Midbrain (tissue), 1 donor: ENCODE data around the gene HLCS.

Experiments
- DNase-seq: peaks from one replicate; lab custom pipeline; 2025; lab: John Stamatoyannopoulos, UW

Gene HLCS

DNA sequence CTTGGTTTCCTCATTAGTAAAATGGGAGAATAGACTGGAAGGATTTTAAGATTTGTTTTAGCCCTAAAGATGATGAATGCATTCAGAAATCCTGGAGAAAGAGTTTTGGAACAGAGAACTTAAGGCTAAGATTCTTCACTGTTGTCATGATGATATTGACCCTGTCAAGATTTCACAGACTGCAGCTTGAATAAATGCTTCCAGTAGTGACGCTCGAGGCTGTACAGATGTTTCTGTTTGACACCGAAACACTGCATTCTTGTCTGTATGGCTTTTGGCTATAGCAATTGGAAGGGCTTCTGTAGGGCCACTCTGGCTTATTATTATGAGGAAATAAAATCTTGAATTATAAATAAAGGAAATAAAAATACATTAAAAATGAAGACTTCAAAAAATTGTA is 241.8 kb downstream of the HLCS start:
- no peak for DNase-seq

- no peak for DNase-seq
These were observed 243.0 kb downstream of the HLCS start for GRCh38 chr21:36723371-36723881.

DNA sequence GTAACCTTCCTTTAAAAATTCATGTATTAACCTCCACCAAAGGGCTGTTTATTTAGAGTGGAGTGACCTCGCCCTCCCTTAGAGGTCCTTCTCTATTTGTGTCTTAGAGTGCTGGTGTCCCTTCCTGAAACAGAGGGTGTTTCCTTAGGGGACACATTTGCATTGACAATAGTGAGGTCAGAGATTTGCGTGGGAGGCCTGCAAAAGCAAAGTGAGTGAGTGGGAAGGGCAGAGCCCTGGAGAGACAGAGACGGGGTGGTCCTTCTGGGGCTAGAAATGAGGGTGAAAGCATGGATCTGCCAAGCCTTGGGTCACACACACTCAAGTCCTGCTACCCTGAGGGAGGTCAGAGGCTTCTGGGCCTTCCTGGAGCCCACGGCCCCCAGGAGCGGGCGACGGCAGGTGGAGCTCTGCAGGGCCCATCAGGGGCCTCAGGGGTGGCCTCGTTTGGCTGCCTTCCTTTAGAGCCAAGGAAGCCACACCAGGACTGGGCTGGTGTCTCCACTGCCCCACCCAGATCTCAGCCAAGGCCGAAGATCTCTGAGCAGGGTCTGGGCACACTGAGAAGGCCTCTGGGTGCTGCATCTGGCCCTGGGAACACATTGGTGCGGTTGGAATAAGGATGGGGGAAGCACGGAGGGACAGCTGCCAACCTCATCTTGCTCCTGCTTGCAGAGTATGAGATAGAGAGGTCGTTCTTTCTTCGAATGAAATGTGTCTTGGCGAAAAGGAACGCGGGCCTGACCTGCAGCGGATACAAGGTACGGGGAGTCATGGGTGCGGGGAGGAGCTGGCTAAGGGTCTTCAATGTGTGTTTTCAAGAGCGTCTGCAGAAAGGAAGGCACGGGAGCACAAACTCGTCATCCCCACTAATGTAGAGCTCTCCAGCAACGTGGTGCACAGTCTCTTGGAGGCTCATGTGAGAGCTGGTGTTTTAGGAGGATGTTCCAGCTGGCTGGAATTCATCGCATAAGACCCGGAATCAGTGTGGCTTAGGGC is 243.8 kb downstream of the HLCS start:
- DNase-seq, result no peak

DNA sequence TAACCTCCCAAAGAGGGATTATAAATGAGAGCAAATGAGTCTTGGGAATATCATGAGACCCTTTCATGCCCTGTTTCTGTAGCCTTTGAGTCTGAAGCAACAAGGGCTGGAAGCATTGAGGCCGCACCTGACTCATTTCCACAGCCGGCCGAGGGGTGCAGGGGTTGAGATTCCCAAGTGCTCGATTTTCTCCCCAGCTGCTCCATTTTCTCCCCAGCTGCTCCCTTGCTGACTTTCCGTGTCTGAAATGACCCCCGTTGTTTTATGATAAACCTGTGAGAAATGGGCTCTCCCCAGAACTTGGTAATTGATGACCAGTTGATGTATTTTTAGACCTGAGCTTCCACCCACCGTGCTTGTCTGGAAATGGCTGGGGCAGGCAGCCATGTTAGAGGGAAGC is 244.7 kb downstream of the HLCS start:
- DNase-seq, result no peak

- no peak for DNase-seq
These were observed 246.9 kb downstream of the HLCS start for GRCh38 chr21:36719614-36720013.

GRCh38 chr21:36718951-36719501 is 247.4 kb downstream of the HLCS start:
- peak; percentile 47 for DNase-seq

- DNase-seq, result no peak
These were observed 248.5 kb downstream of the HLCS start for GRCh38 chr21:36717976-36718375.

GRCh38 chr21:36716836-36717235 is 249.6 kb downstream of the HLCS start:
- DNase-seq, result no peak

GRCh38 chr21:36716387-36716786 is 250.1 kb downstream of the HLCS start:
- no peak for DNase-seq

GRCh38 chr21:36713746-36714145 is 252.7 kb downstream of the HLCS start:
- DNase-seq, result no peak

DNA sequence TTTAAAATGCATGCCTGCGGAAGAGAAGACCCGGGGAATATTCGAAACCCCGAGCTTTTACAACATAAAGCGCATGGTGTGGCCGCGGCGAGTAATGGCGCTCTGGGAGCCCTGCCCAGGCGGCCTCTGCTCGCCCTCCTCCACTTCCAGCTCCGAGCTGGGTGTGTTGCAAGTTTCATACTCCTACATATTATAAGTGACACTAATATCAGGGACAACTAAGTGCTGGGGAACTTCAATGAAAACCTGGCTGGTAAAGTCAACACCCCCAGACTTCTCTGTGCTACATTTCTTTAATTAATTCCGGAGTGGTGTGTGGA is 255.8 kb downstream of the HLCS start:
- DNase-seq, result no peak

GRCh38 chr21:36709868-36710728 is 256.4 kb downstream of the HLCS start:
- no peak for DNase-seq

DNA sequence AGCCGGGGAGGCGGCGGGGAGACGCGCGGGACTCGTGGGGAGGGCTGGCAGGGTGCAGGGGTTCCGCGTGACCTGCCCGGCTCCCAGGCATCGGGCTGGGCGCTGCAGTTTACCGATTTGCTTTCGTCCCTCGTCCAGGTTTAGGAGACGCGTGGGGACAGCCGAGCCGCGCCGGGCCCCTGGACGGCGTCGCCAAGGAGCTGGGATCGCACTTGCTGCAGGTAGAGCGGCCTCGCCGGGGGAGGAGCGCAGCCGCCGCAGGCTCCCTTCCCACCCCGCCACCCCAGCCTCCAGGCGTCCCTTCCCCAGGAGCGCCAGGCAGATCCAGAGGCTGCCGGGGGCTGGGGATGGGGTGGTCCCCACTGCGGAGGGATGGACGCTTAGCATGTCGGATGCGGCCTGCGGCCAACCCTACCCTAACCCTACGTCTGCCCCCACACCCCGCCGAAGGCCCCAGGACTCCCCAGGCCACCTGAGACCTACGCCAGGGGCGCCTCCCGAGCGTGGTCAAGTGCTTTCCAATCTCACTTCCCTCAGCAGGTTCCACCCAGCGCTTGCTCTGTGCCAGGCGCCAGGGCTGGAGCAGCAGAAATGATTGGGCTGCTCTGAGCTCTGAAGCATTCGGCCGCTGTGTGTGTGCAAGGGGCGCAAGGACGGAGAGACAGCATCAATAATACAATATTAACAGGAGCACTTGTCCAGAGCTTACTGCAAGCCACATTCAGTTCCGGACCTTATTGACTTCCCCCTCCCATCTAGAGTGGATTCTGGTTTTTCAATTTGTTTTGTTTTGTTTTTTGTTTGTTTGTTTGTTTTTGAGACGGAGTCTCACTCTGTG is 257.2 kb downstream of the HLCS start:
- DNase-seq, result no peak

GRCh38 chr21:36708286-36709029 is 258.0 kb downstream of the HLCS start:
- no peak for DNase-seq

- no peak for DNase-seq
These were observed 258.6 kb downstream of the HLCS start for GRCh38 chr21:36707763-36708285.

DNA sequence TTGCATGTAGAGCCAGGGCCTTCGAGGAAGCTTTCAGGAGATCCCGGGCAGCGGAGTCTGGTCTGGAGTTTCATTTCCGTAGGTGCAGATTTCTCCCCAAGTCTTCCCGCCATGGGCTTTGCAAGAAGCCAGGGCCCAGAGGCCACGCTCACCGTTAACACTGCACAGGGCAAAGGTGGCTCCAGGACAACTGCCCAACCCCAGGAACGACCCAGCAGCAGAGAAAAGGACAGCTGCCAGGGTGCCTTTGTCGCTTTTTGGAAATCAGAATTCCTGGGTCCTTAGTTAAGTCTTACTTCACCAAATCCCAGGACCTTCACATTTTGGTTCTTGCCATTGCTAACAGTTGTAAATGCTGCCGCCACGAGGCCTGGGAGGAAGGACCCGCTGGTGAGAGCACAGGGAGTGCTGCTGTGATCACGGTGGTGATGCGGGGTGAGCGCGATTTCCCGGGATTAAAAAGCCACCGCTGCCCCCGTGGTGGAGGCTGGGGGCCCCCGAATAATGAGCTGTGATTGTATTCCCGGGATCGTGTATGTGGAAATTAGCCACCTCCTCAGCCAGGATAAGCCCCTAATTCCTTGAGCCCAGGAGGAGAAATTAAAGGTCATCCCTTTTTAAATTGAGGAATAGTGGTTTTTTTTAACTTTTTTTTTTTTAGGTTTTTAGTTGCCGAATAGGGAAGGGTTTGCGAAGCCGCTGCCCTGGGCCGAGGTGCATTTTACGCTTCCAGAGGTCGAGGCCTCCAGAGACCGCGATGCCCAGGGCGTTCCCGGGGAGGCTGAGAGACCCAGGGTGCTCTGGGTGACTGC is 259.3 kb downstream of the HLCS start:
- DNase-seq, result no peak

DNA sequence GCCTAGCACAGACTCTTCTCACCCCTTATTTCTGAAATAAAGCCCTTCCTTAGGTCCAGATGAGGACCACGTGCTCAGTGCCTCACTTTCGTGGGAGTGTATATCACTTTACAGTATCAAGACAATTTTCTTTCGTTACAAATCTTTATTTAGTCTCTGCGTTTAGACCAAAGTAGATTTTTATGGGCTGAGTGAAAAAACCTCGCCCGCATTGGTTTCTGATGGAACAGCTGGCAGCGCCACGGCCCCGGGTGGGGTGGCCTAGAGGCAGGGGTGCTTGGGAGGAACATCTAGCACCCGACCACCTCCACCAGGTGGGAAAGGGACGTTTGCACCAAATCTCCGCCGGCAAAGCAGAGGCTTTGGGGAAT is 260.0 kb downstream of the HLCS start:
- DNase-seq, result no peak

DNA sequence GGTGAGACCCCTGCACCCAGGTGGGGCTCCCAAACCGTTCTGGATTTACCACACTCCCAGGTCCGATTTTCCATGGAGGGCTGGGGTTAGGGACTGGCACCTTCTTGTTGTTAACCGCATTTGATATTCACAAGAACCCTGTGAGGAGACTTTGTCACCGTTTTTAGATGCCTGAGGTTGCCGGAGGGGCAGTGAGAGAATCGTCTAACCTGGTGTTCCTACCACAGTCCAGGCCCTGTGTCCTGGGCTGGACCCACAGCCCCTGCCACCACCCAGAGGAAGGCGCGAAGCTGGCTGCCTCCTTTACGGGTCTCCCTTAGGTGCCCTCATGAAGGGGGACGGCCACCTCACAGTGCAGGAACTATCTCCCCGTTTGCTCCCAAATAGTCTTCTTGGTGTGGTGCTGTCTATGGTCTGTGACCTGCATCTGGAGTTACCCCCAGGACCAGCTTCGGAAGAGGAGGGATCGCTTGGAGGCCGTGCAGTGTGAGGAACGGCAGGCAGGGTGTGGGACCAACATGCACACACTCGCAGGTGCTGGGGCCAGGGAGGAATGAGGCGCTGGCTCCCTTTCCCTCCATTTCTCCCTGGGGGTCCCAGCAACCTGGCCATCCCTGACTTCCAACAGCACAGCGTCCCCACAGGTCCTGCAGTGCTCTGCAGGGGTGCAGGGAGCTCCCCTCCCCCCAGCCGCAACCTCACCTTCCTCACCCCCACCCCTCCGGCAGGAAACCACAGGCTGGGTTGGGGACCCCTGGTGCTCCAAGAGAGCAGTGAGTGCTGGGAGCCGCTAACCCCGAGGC is 260.6 kb downstream of the HLCS start:
- DNase-seq, result no peak
